Measurements from ENCODE around the gene MAP2K1. TPM values are rescaled to one million over a fixed set of nuclear protein-coding genes. Genes with fewer than 3 reads are reported as not detected.
"Not testable (repeated sequence)": the region's sequence is repeated elsewhere in the genome, so short reads cannot be mapped to it uniquely, and the experiment has no call there.

The MAP2K1 gene
- total RNA-seq, 1 donor from 2014 or later, result 53.3 TPM

GRCh38 chr15:66424963-66425612 is 38.4 kb downstream of the MAP2K1 start:
- no peak for DNase-seq (ENCODE audit: low read depth)

GRCh38 chr15:66425837-66426236 is 39.1 kb downstream of the MAP2K1 start:
- DNase-seq (ENCODE audit: low read depth), result no peak

GRCh38 chr15:66429117-66429516 is 42.4 kb downstream of the MAP2K1 start:
- DNase-seq (ENCODE audit: low read depth), result no peak

GRCh38 chr15:66429546-66429945 is 42.8 kb downstream of the MAP2K1 start:
- DNase-seq (ENCODE audit: low read depth), result no peak

- no peak for DNase-seq (ENCODE audit: low read depth)
Measured at GRCh38 chr15:66430627-66431255, 44.0 kb downstream of the MAP2K1 start.

GRCh38 chr15:66433726-66434125 is 47.0 kb downstream of the MAP2K1 start:
- DNase-seq (ENCODE audit: low read depth), result peak; percentile 34

GRCh38 chr15:66440501-66440900 is 53.8 kb downstream of the MAP2K1 start:
- no peak for DNase-seq (ENCODE audit: low read depth)

GRCh38 chr15:66452420-66452819 is 65.7 kb downstream of the MAP2K1 start:
- no peak for DNase-seq (ENCODE audit: low read depth)

- peak; percentile 16 for DNase-seq (ENCODE audit: low read depth)
Measured at GRCh38 chr15:66452971-66453580, 66.4 kb downstream of the MAP2K1 start.

GRCh38 chr15:66454143-66454542 is 67.4 kb downstream of the MAP2K1 start:
- DNase-seq (ENCODE audit: low read depth), result peak; percentile 40

GRCh38 chr15:66456211-66456610 is 69.5 kb downstream of the MAP2K1 start:
- no peak for DNase-seq (ENCODE audit: low read depth)

GRCh38 chr15:66459818-66460615 is 73.3 kb downstream of the MAP2K1 start:
- peak; percentile 65 for DNase-seq (ENCODE audit: low read depth)

- not testable (repeated sequence) for DNase-seq (ENCODE audit: low read depth)
Measured at GRCh38 chr15:66461294-66461693, 74.6 kb downstream of the MAP2K1 start.

GRCh38 chr15:66461917-66462316 is 75.2 kb downstream of the MAP2K1 start:
- peak; percentile 51 for DNase-seq (ENCODE audit: low read depth)

GRCh38 chr15:66462627-66463026 is 75.9 kb downstream of the MAP2K1 start:
- no peak for DNase-seq (ENCODE audit: low read depth)

GRCh38 chr15:66465294-66465693 is 78.6 kb downstream of the MAP2K1 start:
- DNase-seq (ENCODE audit: low read depth), result not testable (repeated sequence)

GRCh38 chr15:66467162-66468040 is 80.7 kb downstream of the MAP2K1 start:
- DNase-seq (ENCODE audit: low read depth), result not testable (repeated sequence)

GRCh38 chr15:66470825-66471224 is 84.1 kb downstream of the MAP2K1 start:
- DNase-seq (ENCODE audit: low read depth), result not testable (repeated sequence)

- DNase-seq (ENCODE audit: low read depth), result peak; percentile 76
Measured at GRCh38 chr15:66472176-66472999, 85.7 kb downstream of the MAP2K1 start.

GRCh38 chr15:66474135-66474534 is 87.4 kb downstream of the MAP2K1 start:
- no peak for DNase-seq (ENCODE audit: low read depth)

Data from renal cortical epithelial cell (primary cell).